Inferior parietal cortex (tissue), 1 donor: ENCODE data around the gene CHI3L1.

ENCODE experiments used
- DNase-seq: peaks from one replicate; pipeline ENCODE4 v3.0.0-alpha.2; 2016; ENCODE audit errors: extremely low spot score

CHI3L1 gene

DNA sequence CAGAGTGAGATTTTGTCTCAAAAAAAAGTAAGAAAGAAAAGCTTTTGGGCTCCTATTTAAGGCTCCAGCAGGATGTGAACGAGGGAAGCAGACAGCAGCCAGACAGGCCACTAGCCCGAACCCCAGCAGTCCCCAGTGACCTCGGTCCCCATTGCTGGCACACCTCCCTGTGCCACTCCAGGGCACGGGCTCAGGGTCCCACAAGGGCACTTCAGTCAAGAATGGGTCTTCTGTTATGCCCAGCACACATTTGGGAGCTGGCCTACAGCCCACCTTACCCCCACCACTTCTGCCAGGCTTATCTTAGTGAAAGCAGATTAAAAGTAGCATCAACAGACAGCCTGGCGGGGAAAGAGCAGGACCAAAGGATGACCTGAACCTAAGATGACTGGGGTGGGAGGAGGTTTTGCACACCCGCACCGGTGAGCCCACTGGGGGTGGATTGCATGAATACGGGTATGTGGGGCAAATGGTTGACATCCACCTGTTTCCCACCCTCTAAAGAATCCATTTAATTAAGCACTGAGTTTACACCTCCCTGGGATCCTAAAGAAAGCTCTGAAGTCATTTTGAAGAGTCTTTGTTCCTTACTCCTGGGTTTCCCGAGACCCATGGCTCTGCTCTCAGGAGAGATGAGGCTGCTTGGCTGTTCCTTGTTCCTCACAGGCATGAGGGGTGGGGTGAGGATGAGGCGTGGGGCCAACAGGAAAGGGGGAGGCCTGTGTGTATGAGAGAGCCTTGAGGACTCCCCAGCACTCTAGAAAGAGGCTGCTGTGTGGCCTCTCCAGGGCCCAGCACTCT lies 4.7 kb downstream of the CHI3L1 start:
- DNase-seq = no peak

- DNase-seq = no peak
These were observed 5.7 kb downstream of the CHI3L1 start for GRCh38 chr1:203180611-203181330.

- no peak for DNase-seq
These were observed 6.9 kb downstream of the CHI3L1 start for GRCh38 chr1:203179667-203180005.

DNA sequence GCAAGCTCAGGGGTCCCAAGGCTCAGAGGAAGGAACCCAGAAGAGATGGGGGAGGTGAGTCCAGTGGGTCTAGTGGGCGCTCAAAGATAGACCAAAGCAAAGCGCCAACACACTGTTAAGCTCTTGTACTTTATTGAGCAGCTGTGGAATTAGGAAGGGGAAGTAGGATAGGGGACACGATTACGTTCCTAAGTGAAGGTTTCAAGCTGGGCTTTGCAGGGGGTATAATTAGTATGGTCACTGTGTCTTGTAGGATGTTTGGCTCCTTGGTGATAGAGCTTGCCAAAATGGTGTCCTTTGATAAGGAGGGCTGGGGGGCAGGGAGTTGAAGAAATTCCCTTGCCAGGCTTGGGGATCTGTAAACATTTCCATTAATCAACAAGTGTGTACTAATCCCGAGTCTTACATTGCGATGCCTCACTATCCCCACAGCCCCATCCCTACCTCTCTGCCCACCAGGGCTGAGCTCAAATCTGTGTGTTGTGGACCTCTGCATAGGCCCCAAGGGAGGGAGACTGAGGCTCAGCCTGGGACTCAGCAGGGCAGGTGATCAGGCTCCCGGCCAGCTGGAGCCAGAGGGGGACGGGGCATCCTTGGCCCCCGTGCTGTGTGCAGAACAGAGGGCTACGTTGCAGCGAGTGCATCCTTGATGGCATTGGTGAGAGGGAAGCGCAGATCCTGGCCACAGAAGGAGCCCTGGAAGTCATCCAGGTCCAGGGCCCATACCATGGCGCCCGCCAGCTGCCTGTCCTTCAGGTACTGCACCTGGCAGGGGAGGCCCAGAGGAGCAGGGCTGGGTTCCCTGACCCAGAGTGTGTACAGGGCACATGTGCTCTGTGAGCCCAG lies 7.5 kb downstream of the CHI3L1 start:
- DNase-seq = no peak

- no peak for DNase-seq
These were observed 8.4 kb downstream of the CHI3L1 start for GRCh38 chr1:203178083-203178482.

DNA sequence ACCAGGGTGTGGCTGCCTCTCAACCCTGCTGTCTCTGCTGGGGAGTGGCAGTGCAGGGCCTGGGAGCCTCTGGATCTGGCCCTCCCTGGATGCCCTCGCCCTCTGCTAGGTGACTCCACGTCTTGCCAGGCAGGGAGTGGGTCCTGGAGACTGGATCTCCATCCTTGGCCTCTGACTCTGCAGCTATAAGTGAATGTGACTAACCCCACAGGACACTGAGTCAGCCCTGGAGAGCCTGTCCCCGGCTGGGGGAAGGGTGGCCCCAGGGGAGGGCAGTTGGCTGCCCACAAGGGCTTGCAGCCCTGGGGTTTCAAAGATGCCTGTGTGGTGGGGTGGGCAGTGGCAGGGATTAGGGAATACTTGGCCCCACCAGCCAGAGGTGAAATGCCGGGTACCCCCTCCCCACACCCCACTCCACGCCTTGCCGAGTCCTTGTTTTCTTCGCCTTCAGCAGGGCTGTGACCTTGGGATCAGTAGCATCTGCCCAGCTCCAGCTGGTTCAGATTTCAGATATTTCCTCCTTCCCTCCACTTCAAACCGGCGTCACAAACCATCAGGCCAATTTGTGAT lies 8.9 kb downstream of the CHI3L1 start:
- no peak for DNase-seq

DNA sequence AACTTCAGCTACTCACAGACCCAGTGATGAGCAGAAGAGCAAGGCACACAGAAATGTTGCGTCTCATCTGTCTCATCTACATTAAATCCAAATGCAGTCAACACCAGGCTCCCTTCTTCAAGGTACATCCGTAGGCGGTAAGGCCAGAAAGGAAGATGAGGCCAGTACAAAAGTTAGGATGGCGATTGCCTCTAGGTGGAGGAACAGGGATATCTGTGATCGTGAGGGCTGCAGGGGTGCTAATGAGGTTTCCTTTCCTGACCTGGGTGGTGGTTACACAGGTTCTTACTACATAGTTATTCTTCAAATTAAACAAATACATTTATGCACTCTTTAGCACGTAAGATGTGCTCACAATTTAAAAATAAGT lies 9.5 kb downstream of the CHI3L1 start:
- DNase-seq = no peak

- no peak for DNase-seq
These were observed 10.1 kb downstream of the CHI3L1 start for GRCh38 chr1:203176273-203177035.

DNA sequence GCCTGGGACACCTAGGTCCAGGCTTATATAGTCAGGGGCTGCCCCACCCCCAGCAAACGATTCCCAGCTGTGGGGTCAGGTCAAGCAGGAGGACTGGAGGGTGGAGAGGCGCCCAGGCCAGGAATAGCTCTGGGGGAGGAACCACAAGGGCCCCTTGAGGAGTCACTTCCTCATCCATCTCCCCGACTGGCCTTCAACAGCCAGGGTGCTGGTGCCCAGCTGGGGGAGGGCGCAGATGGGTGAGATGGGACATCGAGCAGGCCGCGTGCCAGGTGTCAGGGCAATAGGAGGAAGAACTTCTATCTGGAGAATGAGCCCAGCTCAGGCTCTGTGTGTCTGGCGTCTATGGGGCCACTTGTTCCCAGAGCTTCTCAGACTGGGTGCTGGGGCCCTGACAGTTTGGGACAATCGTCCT lies 10.7 kb downstream of the CHI3L1 start:
- DNase-seq = no peak

- DNase-seq = no peak
These were observed 11.2 kb downstream of the CHI3L1 start, which contains the start of gene MYBPH for GRCh38 chr1:203175237-203175826. MYBPH (minus strand) TSS chr1:203175826; CDS start chr1:203175755, 71 bp downstream.

DNA sequence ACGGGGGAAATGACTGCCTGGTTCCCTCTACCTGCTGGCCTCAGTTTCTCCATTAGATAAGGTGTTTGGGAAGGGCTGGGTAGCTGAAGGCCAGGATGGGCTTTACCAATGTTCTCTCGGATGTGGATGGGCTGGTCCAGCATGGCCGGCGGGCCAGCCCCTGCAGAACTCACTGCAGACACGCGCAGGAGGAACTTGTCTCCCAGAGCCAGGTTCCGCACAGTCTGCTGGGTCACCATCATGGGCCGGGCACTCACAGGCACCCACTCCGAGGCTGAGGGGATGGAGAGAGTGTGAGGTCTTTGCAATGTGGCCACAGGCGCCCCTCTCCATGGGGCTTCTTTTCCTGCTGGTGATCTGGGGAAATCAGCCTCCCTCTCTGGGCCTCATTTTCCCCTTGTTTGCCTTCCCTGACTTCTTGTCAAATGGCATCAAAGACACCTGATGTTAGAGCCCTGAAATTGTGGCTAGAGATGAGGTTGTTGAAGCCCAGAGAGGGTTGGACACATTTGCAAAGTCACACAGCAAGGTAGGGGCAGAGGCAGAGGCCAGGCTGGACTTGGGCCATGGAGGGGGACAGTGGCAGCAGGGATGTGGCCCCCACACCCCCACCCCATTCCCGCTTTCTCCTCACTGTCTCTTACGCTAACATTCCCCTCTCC lies 12.0 kb downstream of the CHI3L1 start:
- DNase-seq = no peak

- DNase-seq = no peak
These were observed 12.9 kb downstream of the CHI3L1 start for GRCh38 chr1:203173566-203173965.

- DNase-seq = no peak
These were observed 13.4 kb downstream of the CHI3L1 start for GRCh38 chr1:203173011-203173555.

- DNase-seq = peak; percentile 70
These were observed 14.1 kb downstream of the CHI3L1 start for GRCh38 chr1:203172184-203173010.

DNA sequence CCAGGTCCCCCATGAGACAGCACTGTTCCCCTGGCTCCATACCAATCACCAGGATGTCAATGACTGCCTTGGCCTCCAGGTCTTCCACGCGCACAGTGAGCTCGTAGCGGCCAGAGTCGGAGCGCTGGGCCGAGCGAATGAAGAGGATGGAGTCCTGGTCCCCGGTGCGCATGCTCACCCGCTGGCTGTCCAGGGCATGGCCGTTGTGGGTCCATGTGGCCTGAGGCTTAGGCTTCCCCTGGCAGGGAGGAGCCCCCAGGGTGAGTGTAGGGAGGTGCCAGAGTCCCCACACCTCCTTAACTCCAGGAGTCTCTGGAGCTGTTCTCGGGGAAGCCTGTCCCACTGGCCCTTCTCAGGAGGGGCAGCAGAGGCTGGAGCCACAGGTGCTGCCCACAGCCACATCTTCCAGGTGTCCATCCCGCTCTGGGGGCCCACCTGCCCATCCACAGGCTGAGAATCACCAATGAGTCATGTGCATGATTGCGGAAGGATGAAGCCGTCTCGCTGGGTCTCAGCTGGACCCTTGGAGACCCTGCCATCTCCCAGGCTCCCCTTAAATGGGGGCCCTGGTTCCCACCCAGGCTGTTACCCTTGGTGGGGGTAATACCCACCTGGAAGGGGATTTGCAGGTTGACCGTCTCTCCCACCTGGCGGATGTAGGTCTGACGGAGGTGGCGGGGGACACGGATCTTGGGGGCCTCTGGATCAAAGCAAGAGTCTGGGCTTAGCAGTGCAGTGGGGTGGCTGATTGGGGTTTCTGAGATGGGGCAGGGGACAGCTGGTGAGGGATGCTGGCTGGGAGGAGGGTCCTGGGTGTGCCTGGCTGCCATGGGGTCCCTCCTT lies 14.9 kb downstream of the CHI3L1 start:
- DNase-seq = no peak

GRCh38 chr1:203170625-203171330 lies 15.7 kb downstream of the CHI3L1 start:
- no peak for DNase-seq

DNA sequence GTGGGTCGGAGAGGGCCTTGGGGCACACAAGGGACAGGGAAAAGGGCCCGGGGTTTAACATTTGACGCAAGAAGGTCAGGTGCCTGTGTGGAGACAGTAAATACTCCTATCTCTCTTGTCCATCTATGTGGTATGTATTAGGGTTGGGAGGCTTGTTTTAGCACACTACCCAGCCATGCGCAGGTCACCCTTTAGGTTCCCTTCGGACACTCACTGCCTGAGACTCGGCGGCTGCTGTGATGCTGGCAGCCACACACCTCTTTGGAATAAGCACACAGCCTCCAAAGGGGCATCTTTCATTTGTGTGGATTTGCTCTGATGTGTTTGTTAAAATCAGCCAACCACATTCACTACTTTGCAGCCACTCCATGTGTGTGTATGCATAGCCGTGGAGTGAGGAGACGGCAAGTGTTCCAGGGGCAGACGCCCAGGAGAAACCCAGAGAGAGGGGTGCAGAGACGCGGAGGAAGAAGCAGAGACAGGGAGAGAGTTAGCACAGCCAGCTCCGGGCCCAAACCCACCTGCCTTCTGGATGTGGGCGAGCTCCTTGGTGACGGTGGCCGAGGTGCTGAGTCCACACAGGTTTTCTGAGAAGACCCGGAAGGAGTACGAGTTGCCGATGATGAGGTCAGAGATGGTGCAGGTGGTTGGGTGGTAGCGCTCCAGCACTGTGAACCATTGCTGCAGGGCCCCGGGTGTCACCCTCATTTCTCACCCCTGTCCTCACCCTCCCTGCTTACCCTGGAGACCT lies 16.6 kb downstream of the CHI3L1 start:
- no peak for DNase-seq
